Middle frontal gyrus (tissue), 1 donor: ENCODE data around the gene PTOV1.

Experiments
- DNase-seq: peaks from one replicate; pipeline ENCODE4 v3.0.0-alpha.2; 2015; ENCODE audit warnings: low spot score; ENCODE audit errors: extremely low spot score

PTOV1 gene

DNA sequence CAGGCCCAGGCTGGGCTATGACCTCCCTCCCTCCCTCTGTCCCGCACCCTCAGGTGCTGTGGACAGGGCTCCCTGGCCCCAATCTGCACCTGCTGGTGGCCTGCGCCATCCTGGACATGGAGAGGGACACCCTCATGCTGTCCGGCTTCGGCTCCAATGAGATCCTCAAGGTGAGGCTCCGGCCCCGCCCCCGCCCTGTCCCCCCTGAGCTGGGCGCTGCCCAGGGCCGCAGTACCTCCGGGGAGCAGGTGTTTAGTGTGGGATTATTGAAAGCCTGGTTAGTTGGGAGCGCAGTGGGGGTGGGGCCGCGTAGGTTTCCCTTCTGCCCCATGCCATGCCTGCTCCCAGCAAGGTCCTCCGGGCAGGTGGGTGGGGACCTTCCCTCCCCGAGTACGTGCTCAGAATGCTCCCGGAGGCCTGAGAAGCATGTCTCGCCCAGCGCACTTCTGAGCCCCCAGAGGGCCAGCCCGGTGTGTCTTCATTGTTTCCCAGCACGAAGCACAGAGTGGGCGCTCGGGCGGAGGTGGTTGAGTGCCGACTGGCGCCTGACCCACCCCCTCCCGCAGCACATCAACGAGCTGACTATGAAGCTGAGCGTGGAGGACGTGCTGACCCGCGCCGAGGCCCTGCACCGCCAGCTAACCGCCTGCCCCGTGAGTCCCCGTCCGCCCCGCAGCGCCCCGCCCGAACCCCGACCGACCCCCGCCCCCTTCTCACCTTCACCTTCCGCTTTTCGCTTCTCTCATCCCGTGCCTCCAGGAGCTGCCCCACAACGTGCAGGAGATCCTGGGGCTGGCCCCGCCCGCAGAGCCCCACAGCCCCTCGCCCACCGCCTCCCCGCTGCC lies 36.9 kb downstream of the PTOV1 start:
- DNase-seq = no peak

DNA sequence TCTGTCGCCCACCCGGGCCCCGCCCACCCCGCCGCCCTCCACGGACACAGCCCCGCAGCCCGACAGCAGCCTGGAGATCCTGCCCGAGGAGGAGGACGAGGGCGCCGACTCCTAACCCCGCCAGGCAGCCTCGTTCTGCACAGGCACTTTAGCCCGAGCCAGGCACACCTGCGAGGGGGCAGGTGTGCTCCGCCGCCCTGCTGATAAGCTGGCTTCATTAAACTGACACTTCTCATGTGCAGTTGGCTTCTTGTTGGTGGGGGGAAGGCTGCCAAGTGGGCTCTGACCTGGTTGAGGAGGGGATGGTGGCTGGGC lies 37.5 kb downstream of the PTOV1 start:
- no peak for DNase-seq

DNA sequence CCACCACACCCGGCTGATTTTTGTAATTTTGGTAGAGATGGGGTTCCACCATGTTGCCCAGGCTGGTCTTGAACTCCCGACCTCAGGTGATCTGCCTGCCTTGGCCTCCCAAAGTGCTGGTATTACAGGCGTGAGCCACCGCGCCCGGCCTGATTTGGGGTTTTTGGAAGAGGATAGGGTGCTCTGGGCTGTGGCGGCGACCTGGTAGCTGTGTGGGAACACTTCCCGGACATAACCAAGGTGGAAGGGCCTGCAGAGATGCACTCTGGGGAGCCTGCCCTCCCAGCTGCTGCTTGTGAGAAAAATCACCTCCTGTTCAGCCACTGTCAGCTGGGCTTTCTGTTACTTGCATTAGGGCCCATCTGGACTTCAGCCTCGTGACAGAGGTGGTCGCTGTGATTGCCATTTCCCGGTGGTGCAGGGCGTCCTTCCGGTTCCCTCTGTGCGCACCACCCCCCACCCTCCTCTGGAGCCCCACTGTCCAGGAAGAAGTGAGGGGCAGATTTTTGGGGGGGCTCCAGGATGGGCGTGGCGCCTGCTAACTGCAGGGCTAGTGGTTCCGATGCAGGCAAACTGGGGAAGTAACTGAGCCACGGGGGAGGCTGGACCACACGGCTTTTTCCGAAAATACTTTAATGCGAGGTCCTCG lies 38.2 kb downstream of the PTOV1 start:
- DNase-seq = no peak

DNA sequence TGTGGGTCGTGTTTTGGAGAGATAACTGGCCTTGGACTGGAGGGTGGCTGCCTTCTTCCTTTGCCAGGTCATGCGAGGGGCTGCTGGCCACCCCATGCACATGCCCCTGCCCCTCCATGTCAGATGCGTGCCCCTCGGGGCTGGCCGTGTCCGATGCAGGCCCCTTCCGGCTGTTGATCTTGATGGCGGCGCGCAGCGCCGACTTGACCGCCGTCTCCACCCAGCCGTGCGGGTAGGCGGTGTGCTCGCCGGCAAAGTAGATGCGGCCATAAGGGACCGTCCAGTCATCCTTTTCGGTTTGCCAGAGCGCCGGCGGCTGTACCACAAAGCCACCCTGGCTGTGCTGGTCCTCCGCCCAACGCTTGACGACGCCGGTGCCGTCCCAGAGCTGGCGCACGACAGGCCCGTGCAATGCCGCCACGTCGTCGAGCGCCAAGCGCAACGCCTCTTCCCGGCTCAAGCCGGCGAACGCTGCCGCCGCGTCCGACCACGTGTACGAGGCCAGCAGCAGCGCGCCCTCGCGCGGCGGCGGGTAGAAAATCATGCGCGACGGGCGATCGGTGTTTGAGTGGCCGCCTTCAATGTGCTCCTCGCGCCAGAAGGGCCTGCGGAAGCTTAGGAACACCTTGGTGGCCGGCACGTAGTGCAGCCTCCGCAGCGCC lies 38.9 kb downstream of the PTOV1 start:
- DNase-seq = no peak

DNA sequence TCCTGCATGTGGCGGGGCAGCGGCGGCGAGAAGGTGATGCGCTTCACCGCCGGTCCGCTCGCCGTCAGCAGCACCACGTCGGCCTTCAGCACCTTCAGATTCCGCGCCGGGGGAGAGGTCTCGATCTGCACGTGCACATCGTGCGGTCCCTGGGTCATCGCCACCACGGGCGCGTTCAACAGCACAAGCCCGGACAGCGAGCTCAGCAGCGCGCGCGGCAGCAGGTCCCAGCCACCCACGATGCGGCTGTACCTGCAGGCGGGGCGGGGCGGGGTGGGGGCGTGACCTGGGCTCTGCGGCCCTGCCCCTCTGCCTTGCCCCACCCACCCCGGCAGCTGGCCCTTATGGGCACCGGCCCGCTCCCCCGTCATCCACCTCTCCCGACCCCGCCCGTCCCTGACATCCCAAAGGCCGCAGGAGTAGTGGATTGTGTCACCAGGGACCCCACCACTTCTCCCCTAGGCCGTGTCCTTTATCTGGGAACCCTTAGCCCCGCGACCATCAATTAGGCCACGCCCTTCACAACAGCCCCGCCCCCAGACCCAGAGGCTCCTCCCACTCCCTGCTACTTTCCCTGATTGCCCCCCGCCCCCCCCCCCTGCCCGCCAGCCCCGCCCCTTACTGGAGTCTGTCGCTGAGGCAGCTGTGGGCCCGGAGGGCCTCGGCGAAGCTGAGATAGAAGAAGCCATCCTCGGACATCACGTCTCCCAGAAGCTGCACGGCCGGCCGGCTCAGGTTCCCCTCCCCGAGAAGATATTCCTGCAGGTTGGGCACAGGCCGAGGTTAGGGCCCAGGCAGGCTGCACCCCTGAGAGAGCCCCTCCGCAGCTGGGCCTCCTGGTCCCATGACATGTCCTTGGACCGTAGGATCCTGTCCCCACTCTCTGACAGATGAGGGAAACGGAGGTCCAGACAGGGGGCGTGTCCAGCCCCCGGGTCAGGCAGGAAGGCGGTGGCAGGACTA lies 39.7 kb downstream of the PTOV1 start:
- DNase-seq = no peak

DNA sequence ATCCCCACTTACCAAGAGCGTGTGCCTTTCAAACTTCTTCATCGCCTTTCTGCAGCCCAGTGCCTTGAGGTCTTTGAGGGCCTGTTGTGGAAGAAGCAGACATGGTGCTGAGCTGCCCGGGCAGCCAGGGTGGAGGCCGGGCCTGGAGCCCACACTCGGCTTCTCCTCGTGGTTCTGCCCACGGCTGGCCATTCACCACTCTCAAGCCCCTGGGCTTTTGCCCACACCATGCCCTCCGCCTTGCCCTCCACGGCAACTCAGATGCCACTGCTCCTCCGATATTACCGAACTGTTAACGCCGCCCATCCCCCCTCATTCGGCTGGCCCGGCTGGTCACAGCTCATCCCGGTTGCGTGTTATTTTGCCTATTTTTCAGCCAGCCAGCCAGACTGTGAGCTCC lies 40.4 kb downstream of the PTOV1 start:
- no peak for DNase-seq

DNA sequence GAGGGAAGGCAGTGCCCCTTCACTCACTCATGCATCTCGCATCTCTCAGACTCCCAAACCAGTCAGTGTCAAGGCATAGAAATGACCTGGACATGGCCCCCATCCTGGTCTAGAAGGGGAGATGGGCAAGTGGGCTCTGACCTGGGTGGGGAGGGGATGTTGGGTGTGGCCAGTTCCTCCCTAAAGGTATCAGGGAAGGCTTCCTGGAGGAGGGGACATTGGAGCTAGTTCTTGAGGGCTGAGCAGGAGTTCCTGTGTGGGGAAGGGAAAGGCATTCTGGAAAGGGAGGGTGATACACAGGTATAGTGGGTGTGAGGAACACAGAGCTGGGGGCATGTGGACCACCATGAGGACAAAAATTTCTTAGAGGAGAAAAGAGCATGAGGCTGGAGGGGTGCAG lies 41.8 kb downstream of the PTOV1 start:
- no peak for DNase-seq

DNA sequence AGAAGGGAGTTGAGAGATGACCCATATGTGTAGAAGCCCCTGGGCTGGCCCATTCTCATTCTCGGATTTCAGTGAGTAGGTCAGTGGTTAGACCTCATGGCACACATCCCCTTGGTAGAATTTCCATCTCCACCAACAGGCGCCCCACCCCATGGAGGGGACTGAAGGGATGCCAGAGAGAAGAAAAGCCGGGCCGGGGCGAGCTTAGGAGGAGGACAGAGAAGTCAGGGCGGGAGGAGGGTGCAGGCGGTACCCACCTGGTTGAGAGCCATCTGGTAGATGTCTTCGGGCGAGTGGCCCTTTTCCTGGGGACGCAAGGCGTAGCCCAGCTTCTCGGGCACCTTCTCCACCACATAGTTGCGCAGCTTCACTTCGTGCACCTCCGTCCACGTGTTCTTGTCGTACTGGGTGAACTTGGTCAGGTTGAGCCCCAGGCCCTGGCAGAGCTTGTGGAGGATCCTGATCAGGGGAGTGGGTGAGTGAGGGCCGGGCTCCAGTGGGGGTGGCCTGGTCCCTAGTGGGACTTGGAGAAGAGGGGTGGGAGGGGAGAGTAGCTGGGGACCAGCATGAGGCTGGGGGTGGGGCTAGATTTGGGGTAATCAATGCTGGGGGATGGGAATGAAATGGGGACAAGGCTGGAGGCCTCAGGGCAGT lies 43.2 kb downstream of the PTOV1 start:
- no peak for DNase-seq

DNA sequence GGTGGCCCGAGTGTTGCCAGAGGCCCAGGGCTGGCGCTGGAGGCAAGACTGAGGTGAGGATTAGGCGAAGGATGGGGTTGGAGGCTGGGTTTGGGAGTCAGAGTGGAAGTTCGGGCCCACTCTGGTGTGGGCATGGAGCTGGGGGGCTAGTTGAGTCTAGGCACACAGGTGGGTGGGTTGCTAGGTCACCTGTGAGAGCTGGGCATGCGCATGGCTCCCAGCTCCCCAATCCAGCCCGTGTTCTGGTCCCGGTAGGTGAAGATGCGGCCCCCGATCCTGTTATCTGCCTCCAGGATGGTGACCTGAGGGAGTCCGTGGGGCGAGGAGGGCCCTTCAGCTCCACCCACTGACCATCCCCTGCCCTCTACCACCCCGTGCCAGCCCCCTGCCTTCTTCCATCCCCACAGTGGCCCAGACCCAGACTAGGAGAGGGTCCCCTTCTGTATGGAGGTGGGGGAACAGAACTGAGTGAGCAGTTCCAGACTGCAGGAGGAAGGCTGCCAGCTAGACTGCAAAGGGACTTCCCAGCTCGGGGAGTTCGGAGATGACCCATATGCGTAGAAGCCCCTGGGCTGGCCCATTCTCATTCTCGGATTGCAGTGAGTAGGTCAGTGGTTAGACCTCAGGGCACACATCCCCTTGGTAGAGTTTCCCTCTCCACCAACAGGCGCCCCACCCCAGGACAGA lies 44.1 kb downstream of the PTOV1 start:
- DNase-seq = no peak

DNA sequence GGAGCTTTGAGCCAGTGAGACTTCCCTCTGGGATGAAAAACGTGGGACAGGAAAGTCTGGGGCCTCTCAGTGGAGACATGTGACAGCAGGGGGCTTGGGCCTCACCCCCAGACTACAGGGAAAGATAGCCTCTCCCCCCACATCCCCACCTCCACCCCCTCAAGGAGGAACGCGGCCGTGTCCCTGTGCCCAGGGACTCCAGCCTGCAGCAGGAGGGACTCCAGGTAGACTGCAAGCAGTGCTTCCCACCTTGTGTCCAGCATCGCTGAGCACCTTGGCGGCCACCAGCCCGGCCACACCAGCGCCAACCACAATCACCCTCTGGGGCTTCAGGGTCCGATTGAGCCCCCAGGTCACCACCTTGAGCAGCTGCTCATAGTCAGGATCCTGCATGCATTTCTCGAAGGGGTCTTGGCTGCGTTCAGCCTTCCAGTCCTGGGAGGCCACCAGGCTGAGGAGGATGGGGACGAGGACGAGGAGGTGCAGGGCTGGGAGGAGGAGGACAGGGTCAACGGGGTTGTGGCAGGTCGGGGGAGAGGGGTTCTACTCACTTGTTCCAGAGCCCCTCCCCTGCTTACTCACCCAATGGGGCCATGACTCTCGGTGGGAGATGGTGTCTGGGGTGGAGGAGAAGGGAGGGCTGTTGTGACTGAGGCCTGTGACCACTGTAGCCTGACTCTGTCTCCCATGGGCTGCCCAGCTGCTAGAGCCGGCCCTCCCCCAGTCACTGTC lies 44.8 kb downstream of the PTOV1 start:
- DNase-seq = no peak

DNA sequence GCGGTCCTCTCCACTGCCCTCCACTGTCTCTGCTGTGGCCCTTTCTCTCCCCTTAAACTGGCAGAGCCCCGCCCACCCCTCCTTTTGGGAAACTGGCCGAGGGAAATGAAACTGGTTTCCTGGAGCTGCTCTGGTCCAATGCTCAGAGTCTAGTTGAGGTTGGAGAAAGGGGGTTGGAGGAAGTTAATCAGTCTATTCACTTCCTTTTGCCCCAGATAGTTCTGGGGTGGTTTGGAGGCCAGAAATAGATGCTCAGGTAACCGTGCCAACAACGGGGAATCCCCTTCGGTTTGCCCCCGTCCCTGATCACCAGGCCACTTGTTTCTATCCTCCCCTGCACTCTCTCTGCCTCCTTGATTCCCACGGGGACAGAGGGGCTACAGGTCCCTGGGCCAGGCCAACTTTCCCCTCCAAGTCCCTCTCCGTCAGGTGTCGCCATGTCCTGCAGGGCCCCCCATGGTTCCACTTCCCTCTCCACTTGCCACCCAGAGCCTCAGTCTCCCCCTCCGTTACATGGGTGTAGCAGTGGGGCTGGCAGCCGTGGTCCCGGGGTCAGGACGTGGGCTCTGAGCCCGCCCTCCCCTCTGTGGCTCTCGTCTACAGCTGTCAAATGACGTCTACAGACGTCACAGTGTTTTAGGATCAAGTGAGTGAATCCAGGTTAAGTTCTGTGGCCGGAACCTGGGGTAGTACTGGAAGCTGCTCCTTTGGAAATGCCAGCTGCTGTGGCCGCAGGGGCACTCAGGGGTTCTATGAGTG lies 46.1 kb downstream of the PTOV1 start, which contains the start of gene IL4I1:
IL4I1 (minus strand) TSS at position 25 of the 759 bp plus-strand sequence. CDS start 727 bp downstream, outside the sequence.
- no peak for DNase-seq

DNA sequence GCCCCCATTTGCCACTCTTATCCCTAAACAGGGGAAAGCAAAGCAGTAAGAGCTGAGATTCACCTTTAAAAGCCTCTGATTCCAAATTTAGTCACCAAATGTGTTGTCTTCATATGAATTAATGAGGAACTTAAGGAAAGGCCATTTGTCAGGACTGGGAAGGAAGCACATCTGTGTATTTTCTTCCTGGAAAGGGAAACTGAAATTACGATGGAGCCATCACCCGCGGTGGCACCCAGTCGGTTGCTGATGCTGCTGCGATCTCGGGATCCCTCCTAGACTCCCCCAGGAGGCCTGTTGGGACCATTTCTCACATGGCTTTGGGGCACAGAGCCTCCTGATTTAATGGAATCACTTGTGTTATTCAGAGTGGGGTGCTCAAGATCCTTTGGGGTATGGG lies 53.2 kb downstream of the PTOV1 start:
- DNase-seq = no peak

DNA sequence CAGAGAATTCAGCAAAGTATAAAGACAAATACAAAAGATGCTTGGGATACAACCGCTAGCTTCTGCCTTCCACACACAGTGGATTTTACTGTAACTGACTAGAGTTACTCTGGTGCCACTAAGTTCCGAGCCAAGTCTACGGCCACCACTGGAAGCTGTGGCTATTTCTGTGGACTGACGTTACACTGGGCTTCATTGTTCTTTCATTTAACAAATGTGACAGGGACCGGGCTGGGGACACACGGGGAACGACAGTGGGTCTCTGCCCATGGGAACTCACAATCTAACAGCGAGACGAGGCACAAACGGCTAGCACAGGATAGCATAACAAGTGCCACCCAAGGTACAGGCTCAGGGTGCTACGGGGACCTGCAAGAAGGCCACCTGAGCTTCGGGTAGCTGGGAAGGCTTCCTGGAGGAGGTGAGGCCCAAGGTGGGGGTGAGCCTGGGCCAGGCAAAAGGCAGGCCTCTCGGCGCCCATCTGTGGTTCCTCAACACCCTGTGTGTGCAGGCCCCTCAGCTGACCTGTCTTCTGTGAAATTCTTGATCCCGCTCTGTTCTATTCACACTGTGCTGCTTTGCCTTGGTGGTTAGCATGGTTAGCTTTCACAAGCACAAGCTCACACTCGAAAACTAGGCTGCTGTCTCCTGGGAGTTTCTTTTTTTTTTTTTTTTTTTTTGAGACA lies 56.1 kb downstream of the PTOV1 start:
- no peak for DNase-seq

DNA sequence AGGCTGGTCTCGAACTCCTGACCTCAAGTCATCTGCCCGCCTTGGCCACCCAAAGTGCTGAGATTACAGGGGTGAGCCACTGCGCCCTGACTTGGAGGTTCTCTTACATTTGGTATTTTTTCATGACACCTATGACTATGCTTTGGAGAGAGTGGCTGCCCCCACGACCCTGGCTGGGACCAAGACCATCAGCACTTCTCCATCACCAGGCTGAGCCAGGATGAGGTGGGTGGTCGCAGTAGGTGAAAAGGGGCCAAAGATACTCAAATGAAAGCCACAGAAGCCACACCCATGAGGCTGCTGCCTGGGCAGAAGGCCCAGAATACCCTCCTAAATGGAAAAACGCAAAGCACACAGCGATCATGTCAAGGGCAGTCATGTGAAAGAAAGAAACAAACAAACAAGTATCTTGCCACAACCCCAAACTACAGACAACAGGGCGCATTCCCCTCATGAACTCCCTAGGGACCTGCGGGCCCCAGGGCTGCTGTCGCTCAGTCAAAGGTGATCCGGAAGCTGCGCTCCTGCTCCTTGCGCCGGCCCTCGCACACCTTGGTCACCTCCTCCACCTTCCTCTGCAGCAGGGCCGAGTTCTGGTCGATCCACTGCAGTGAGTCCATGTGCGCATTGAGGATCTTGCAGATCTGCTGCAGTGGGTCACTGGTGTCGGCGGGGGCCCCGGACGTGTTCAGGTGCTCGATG lies 56.9 kb downstream of the PTOV1 start:
- DNase-seq = no peak

DNA sequence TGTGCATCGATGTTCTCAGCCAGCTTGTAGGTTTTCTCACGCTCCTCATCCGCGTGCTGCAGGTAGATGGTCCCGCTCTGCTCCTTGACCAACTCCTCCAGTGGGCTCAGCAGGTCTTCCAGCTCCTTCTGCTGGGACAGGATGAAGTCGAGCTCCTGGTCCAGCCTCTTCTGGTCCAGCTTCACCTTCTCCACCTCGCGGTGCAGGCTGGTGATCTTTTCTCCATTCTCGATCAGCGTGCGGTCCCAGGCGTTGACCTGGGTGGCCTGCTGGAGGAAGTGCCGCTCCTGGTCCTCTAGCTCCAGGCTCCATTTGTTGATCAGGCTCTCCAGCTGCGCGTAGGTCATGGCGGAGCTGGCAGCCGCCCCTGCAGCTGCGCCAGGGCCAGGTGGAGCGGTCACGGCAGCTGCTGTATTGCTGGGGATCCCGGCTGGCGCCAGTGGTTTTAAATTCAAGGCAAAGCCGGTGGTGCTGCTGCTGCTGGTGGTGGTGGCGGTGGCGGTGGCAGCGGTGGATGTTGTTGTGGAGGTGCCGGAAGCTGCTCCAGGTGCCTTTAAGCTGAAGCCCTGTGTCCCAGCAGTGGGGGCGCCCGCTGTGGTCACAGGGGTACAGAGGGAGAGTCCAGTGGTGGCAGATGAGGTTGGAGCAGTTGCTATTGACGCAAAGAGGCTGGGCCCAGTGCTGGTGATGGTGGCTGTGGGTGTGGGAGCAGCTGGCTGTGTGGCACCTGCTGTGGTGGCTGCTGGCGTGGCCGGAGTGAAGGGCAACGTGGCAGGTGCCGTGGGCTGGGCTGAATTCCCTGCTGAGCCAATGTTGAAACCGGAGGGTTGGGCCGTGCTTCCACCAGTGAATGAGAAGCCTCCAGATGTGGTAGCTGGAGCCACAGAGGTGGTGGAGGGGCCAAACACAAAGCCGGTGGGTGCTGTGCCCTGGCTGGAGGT lies 57.8 kb downstream of the PTOV1 start:
- no peak for DNase-seq

DNA sequence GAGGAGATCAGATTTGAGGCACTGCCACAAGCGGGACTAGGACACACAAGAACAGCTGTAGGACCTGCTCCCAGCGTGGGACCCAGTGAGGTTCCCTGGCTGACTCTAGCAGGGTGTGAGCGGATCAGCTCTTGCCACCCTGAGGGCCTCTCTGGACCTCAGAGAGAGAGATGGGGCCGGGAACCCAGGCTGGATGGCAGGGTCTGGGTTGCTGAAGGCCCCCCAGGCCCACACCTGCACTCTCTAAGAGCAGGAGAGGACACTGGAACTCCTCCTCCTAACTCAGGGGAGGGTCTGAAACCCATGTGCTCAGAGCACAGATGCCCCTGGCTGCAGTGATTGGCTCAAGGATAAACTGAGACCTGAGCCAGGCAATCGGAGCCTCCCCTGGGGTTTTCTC lies 59.2 kb downstream of the PTOV1 start:
- no peak for DNase-seq
